Smooth muscle cell (in vitro differentiated cells): Measurements from ENCODE around the gene MYBPC1. TPM values are rescaled to one million over a fixed set of nuclear protein-coding genes. Genes with fewer than 3 reads are reported as not detected.

Source experiments
- polyA plus RNA-seq: library from polyadenylated mRNA; unstranded; fragments of >200 nt; fragmentation: Nextera tagmentation; extraction: Ambion mirVana; gene quantifications from 2 replicates; pipeline ENCODE4 v1.2.1, GENCODE V29; 2016
- small RNA-seq: library from RNA; depleted of rRNA; stranded (forward); fragments of <200 nt; gene quantifications from one replicate; pipeline ENCODE3, GENCODE V24; 2014
- total RNA-seq: library from RNA; depleted of rRNA; stranded (reverse); fragments of >200 nt; gene quantifications from 2 replicates; pipeline ENCODE4 v1.2.3, GENCODE V29; 2014

MYBPC1 gene
- total and polyA plus RNA-seq, 2 experiments from 2014 or later = not detected

Small RNAs within 50 kb of the gene (small RNA-seq; reads per million reads assigned to genes)
- not detected for gene RNY1P16

Other genes starting within 250 kb of the MYBPC1 start
- 122 and 172 TPM in 2 replicates for gene ARL1, start 187.2 kb upstream of the MYBPC1 start, total RNA-seq
- gene ARL1, start 187.2 kb upstream of the MYBPC1 start, polyA plus RNA-seq = 74.4 and 93.2 TPM in 2 replicates
- gene SPIC, start 119.6 kb upstream of the MYBPC1 start, total RNA-seq = not detected in 2 replicates
- not detected in 2 replicates for gene SPIC, start 119.6 kb upstream of the MYBPC1 start, polyA plus RNA-seq
- 21.7 and 23.2 TPM in 2 replicates for gene CHPT1, start 102.7 kb downstream of the MYBPC1 start, total RNA-seq
- gene CHPT1, start 102.7 kb downstream of the MYBPC1 start, polyA plus RNA-seq = 32.1 and 40.5 TPM in 2 replicates
- gene SYCP3, start 144.5 kb downstream of the MYBPC1 start, total RNA-seq = 0.27 and 3.6 TPM in 2 replicates
- 1.1 and 2.0 TPM in 2 replicates for gene SYCP3, start 144.5 kb downstream of the MYBPC1 start, polyA plus RNA-seq
- gene GNPTAB, start 236.0 kb downstream of the MYBPC1 start, total RNA-seq = 23.6 and 25.5 TPM in 2 replicates
- gene GNPTAB, start 236.0 kb downstream of the MYBPC1 start, polyA plus RNA-seq = 9.8 and 17.9 TPM in 2 replicates